K562 (cell line): ENCODE data around the gene DCP2. TPM values are rescaled to one million over a fixed set of nuclear protein-coding genes. Genes with fewer than 3 reads are reported as not detected.
A peak's percentile ranks its signal among the peaks of the same experiment; 100 is the strongest.

Source experiments
- ATAC-seq: fragments of 200-7000 bp; cut with Tn5 transposase; 3 replicates; pipeline ENCODE4 v1.9.1; 2020; ENCODE audit warnings: moderate library complexity
- BruUV-seq: library from RNA; stranded (reverse); fragments of 400-500 nt; replicated peaks from 2 replicates; lab custom pipeline; 2021; lab: Mats Ljungman, UMichigan
- CTCF ChIA-PET: fragments of 300-600 bp; formaldehyde crosslinking; extraction: SDS; loops from one replicate; lab custom pipeline; 2021; ENCODE audit warnings: low intra/inter-chr PET ratio; lab: Yijun Ruan, JAX
- POLR2A ChIA-PET: fragments of 300-600, 350-650 bp; sonication (Branson Sonifier 250); formaldehyde crosslinking; extraction: SDS; loops from one replicate; lab custom pipeline; 2021; ENCODE audit warnings: antibody characterized with exemption, inconsistent platforms; lab: Yijun Ruan, JAX
- DNase-seq, 4 experiments: peaks; one replicate each; pipeline versions ENCODE4 v3.0.0 to v3.0.0-alpha.2; 2011 to 2018; ENCODE audit warnings: low spot score in 3 of 4, mixed read lengths in 3 of 4; ENCODE audit errors: extremely low read depth in 1 of 4
- FAIRE-seq: peaks from 2 replicates; lab custom pipeline; 2011; peaks lifted over from hg19 to GRCh38; lab: Jason Lieb, UNC
- H2AFZ ChIP-seq: 2 replicates; pipeline ENCODE4 v1.6.0; 2011; ENCODE audit warnings: low read depth, low read length, control low read depth, inconsistent platforms
- H3K27ac ChIP-seq: fragments of 200-600 bp; 3 replicates; pipeline ENCODE4 v1.8.0; 2011; ENCODE audit warnings: low read depth, mild to moderate bottlenecking, control low read depth, inconsistent platforms, low read length, moderate library complexity, mixed read lengths; ENCODE audit errors: extremely low read depth
- H3K27me3 ChIP-seq, 2 experiments: fragments of 300-600 bp in 1 of 2; 2 replicates in 1 of 2; 3 replicates in 1 of 2; pipeline versions ENCODE4 v1.6.0 to v1.8.0; 2011; ENCODE audit warnings: inconsistent platforms in 2 of 2, low read length in 2 of 2, mild to moderate bottlenecking in 1 of 2, mixed read lengths in 1 of 2, moderate library complexity in 1 of 2; ENCODE audit not compliant: control insufficient read depth in 2 of 2, insufficient read depth in 2 of 2
- H3K36me3 ChIP-seq: fragments of 300-600 bp; 3 replicates; pipeline ENCODE4 v1.8.0; 2011; ENCODE audit warnings: mild to moderate bottlenecking, low read length, inconsistent platforms; ENCODE audit not compliant: control insufficient read depth, insufficient read depth
- H3K4me1 ChIP-seq, 2 experiments: fragments of 200-600 bp in 1 of 2; replicated peaks in 1 of 2; 2 replicates in 1 of 2; 3 replicates in 1 of 2; pipeline versions ENCODE4 v1.5.1 to v1.8.0; 2011; ENCODE audit warnings: inconsistent platforms in 2 of 2, low read length in 2 of 2, mild to moderate bottlenecking in 1 of 2, mixed read lengths in 1 of 2, moderate library complexity in 1 of 2; ENCODE audit not compliant: control insufficient read depth in 2 of 2, insufficient read depth in 2 of 2
- H3K4me2 ChIP-seq: 2 replicates; pipeline ENCODE4 v1.6.1; 2011; ENCODE audit warnings: low read length, control low read depth, inconsistent platforms, mixed read lengths; ENCODE audit not compliant: insufficient read depth
- H3K4me3 ChIP-seq: fragments of 200-600 bp; sonication (generic), shearing (Covaris generic); 2 replicates; pipeline ENCODE4 v1.5.1; 2016; ENCODE audit warnings: control low read depth, inconsistent platforms
- H3K79me2 ChIP-seq: fragments of 200-600 bp; 3 replicates; pipeline ENCODE4 v1.8.0; 2011; ENCODE audit warnings: low read length, inconsistent platforms; ENCODE audit not compliant: control insufficient read depth, insufficient read depth
- H3K9ac ChIP-seq, 2 experiments: 2 replicates each; pipeline versions ENCODE4 v1.6.0 to v1.6.1; 2011; ENCODE audit warnings: low read depth in 2 of 2, low read length in 2 of 2, control low read depth in 1 of 2, inconsistent platforms in 1 of 2, mild to moderate bottlenecking in 1 of 2, mixed read lengths in 1 of 2; ENCODE audit not compliant: insufficient read depth in 1 of 2
- H3K9me1 ChIP-seq: one replicate; pipeline ENCODE4 v1.6.0; 2011; ENCODE audit warnings: inconsistent platforms, mild to moderate bottlenecking, low read length, moderate library complexity; ENCODE audit not compliant: control insufficient read depth, insufficient read depth
- H3K9me3 ChIP-seq: replicated peaks from 2 replicates; pipeline ENCODE4 v1.5.1; 2011; ENCODE audit warnings: low read depth, low read length, inconsistent platforms; ENCODE audit not compliant: control insufficient read depth, insufficient read depth
- H4K20me1 ChIP-seq: replicated peaks from 2 replicates; pipeline ENCODE4 v1.6.1; 2011; ENCODE audit warnings: low read length, inconsistent platforms, mixed read lengths; ENCODE audit not compliant: control insufficient read depth, insufficient read depth
- ASH1L ChIP-seq: fragments of 450-650 bp; IDR thresholded peaks from 2 replicates; pipeline ENCODE4 v1.6.1; 2018; ENCODE audit warnings: borderline replicate concordance, mild to moderate bottlenecking, low read depth; ENCODE audit not compliant: partially characterized antibody
- C11orf30 ChIP-seq: fragments of 450-650 bp; IDR thresholded peaks from 2 replicates; pipeline ENCODE4 v1.6.1; 2016; ENCODE audit warnings: low read depth, mild to moderate bottlenecking
- MAFF ChIP-seq: IDR thresholded peaks from 2 replicates; pipeline ENCODE4 v1.6.1; 2012; ENCODE audit warnings: low read length, improper control_type of control experiment
- MAFG ChIP-seq: fragments of 450-650 bp; conservative IDR thresholded peaks from 2 replicates; pipeline ENCODE4 v1.6.1; 2016; ENCODE audit warnings: missing genetic modification characterization, missing compliant biosample characterization
- MAFK ChIP-seq: IDR thresholded peaks from 2 replicates; pipeline ENCODE4 v1.6.1; 2011; ENCODE audit warnings: low read length, improper control_type of control experiment
- ZNF316 ChIP-seq: fragments of 450-650 bp; IDR thresholded peaks from 2 replicates; pipeline ENCODE4 v1.6.1; 2016
- WGBS: fragments of 100-300 bp; shearing (Covaris generic); methylation state at CpG from one replicate; pipeline ENCODE4 v1.1.6; 2016; ENCODE audit warnings: low coverage, mixed read lengths; ENCODE audit not compliant: insufficient coverage; ENCODE audit errors: missing lambda C conversion rate; 5-methylcytosine and 5-hydroxymethylcytosine counted together
- in situ Hi-C: fragments of 300-500 bp; cut with MboI; formaldehyde crosslinking; loops from 4 replicates; pipeline ENCODE4 v1.15.0; 2018; ENCODE audit warnings: inconsistent platforms, mixed read lengths
- intact Hi-C: fragments of 100-400 bp; cut with micrococcal nuclease; formaldehyde crosslinking; loops from 2 replicates; pipeline ENCODE4 v1.14.2; 2022
- polyA plus RNA-seq, 8 experiments: library from polyadenylated mRNA; depleted of rRNA in 4 of 8; stranded (reverse) in 5 of 8; unstranded in 3 of 8; fragments of >200 nt; fragmentation: Nextera tagmentation in 2 of 8; fragmentation: Illumina TruSeq in 1 of 8; extraction: Ambion mirVana in 2 of 8; extraction: Trizol in 1 of 8; gene quantifications; 2 replicates each; pipeline versions ENCODE4 v1.2.1 to v1.2.3, GENCODE V29; 2011 to 2014; ENCODE audit warnings: inconsistent platforms in 1 of 8, missing spikeins in 1 of 8
- total RNA-seq, 7 experiments: library from RNA; depleted of rRNA in 6 of 7; stranded (reverse); fragments of >200 nt in 6 of 7; fragmentation: Illumina TruSeq in 2 of 7; extraction: Trizol in 2 of 7; gene quantifications; 2 replicates each; pipeline versions ENCODE4 v1.2.1 to v1.2.3, GENCODE V29; 2011 to 2021; ENCODE audit warnings: low replicate concordance in 1 of 7
- TF ChIP-seq, protein P1 (sequence below): fragments of 250-450 bp; sonication (Bioruptor Pico); IDR thresholded peaks from 2 replicates; pipeline ENCODE4 v1.8.0; 2022; ENCODE audit warnings: inconsistent platforms
- TF ChIP-seq, protein P2 (sequence below): fragments of 250-450 bp; sonication (Bioruptor Pico); IDR thresholded peaks from 2 replicates; pipeline ENCODE4 v1.4.0; 2020; ENCODE audit warnings: mild to moderate bottlenecking, moderate library complexity

Gene DCP2
- total and polyA plus RNA-seq, 9 of the 15 experiments (the other 6 are each of a cell fraction or from before 2014, with no cell fraction given), result 25.9 to 109 (median 46.7) TPM

DNA sequence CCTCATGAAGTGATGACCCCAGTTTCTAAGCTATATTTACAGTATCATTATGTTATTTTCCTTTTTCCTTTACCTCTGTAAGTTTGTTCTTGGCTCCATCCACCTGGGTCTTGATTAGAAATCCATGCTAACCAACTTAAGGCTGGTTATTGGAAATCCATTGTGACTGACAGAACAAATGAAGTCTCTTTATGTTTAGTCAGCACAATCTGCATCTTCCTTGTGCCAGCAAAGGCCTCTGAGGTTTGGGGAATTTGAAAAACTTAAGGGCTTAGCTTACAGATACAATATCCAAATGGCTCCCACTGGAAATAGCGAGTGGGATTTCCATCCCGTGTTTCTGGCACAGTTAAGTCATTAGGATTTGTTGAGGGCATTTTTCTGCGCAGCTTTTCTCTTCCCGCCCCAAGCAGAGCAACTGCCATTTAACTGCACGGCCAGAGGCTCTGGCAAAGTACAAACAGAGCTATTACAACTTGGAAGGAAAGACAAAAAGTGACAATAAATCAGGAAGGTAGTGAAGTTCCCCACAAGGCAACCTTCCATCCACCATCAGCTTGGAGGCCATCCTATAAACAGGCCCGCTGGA is 64.2 kb downstream of the DCP2 start:
- H3K4me3 ChIP-seq, result no peak overlapping the region
- ATAC-seq, result no peak
- H2AFZ ChIP-seq, result no peak overlapping the region
- in situ Hi-C loops, result no loop called here
- no peaks in the 10 kb centered on the region for H4K20me1 ChIP-seq
- H3K4me2 ChIP-seq, result no peak overlapping the region
- no peaks in the 10 kb centered on the region for H3K27me3 ChIP-seq
- intact Hi-C loops, result no loop called here
- no peak for FAIRE-seq
- no peaks in the 10 kb centered on the region for H3K9me3 ChIP-seq
- H3K9ac ChIP-seq, result no peak overlapping the region
- peaks cover 23 to 33% of the 10 kb centered on the region in 2 experiments for H3K4me1 ChIP-seq
- no peaks in the 10 kb centered on the region for H3K36me3 ChIP-seq
- POLR2A ChIA-PET, result interaction anchor here (1.2 to 1.7 kb wide), 2 partner anchors 11 to 20 kb away, joined by 4 to 5 read pairs; no protein-coding TSS in a partner anchor
- whole genome bisulfite sequencing, result 65% methylated on average over 6 of the region's 6 CpGs
- no peaks in the 10 kb centered on the region for H3K79me2 ChIP-seq
- DNase-seq, result no peak
- no peak overlapping the region for H3K27ac ChIP-seq
- CTCF ChIA-PET, result no interaction called here
- TF ChIP-seq ASH1L (no peak), MAFF (peak; percentile 87), ZNF316 (peak; percentile 94), C11orf30 (peak; percentile 85), MAFK (peak; percentile 82), MAFG (tag) (peak; percentile 83)
- TF ChIP-seq, protein P1, sequence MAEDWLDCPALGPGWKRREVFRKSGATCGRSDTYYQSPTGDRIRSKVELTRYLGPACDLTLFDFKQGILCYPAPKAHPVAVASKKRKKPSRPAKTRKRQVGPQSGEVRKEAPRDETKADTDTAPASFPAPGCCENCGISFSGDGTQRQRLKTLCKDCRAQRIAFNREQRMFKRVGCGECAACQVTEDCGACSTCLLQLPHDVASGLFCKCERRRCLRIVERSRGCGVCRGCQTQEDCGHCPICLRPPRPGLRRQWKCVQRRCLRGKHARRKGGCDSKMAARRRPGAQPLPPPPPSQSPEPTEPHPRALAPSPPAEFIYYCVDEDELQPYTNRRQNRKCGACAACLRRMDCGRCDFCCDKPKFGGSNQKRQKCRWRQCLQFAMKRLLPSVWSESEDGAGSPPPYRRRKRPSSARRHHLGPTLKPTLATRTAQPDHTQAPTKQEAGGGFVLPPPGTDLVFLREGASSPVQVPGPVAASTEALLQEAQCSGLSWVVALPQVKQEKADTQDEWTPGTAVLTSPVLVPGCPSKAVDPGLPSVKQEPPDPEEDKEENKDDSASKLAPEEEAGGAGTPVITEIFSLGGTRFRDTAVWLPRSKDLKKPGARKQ (CRISPR knock-in tag), result no peak
- TF ChIP-seq, protein P2, sequence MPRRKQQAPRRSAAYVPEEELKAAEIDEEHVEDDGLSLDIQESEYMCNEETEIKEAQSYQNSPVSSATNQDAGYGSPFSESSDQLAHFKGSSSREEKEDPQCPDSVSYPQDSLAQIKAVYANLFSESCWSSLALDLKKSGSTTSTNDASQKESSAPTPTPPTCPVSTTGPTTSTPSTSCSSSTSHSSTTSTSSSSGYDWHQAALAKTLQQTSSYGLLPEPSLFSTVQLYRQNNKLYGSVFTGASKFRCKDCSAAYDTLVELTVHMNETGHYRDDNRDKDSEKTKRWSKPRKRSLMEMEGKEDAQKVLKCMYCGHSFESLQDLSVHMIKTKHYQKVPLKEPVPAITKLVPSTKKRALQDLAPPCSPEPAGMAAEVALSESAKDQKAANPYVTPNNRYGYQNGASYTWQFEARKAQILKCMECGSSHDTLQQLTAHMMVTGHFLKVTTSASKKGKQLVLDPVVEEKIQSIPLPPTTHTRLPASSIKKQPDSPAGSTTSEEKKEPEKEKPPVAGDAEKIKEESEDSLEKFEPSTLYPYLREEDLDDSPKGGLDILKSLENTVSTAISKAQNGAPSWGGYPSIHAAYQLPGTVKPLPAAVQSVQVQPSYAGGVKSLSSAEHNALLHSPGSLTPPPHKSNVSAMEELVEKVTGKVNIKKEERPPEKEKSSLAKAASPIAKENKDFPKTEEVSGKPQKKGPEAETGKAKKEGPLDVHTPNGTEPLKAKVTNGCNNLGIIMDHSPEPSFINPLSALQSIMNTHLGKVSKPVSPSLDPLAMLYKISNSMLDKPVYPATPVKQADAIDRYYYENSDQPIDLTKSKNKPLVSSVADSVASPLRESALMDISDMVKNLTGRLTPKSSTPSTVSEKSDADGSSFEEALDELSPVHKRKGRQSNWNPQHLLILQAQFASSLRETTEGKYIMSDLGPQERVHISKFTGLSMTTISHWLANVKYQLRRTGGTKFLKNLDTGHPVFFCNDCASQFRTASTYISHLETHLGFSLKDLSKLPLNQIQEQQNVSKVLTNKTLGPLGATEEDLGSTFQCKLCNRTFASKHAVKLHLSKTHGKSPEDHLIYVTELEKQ (CRISPR knock-in tag), result no peak
- H3K9me1 ChIP-seq, result no peaks in the 10 kb centered on the region
- no TSS peak for BruUV-seq
